ENCODE measurements around the gene CD209.

The CD209 gene

GRCh38 chr19:7744871-7745650, 2.3 kb downstream of the CD209 start:
- no peak overlapping the region for H3K4me3 ChIP-seq (replicated peaks; ENCODE audit: low read depth, low read length)
- no peak for DNase-seq (ENCODE audit: low read depth)
- TF ChIP-seq CTCF (IDR thresholded peaks at IDR 0.05; ENCODE audit: low read length, missing control alignments) = no peak

DNA sequence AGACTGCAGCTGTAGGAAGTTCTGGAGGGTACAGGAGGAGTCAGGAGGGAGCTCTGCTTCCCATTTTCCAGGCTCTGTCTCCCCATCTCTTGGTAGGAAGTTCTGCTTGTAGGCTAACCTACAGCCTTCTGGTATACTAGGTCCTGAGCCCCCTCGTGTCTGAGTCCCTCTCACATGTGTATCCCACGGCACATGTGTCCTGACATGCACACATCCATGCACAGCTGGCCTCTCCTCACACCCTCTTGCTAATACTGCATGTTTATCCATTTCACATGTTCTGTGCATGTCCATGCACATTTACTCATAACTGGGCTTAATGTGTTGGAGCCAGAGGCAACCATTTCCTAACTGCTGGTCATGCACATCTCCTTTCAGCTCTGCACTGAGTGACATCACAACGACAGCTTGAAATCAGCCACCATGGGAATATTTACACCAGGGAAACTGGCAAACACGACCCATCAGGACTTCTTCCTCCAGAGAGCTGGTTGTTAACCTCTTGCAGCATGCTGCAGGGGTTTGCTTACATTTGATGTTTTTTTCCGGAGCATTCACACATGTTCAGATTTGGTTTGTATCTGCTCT, 3.0 kb downstream of the CD209 start:
- no peak for DNase-seq (ENCODE audit: low read depth)
- H3K4me3 ChIP-seq (replicated peaks; ENCODE audit: low read depth, low read length) = no peak overlapping the region
- no peak for TF ChIP-seq CTCF (IDR thresholded peaks at IDR 0.05; ENCODE audit: low read length, missing control alignments)

- TF ChIP-seq CTCF (IDR thresholded peaks at IDR 0.05; ENCODE audit: low read length, missing control alignments) = no peak
- DNase-seq (ENCODE audit: low read depth) = no peak
- H3K4me3 ChIP-seq (replicated peaks; ENCODE audit: low read depth, low read length) = no peak overlapping the region
Measured at GRCh38 chr19:7743425-7743841, 3.9 kb downstream of the CD209 start.

GRCh38 chr19:7742991-7743390, 4.3 kb downstream of the CD209 start:
- no peak overlapping the region for H3K4me3 ChIP-seq (replicated peaks; ENCODE audit: low read depth, low read length)
- TF ChIP-seq CTCF (IDR thresholded peaks at IDR 0.05; ENCODE audit: low read length, missing control alignments) = no peak
- DNase-seq (ENCODE audit: low read depth) = no peak

- no peak for TF ChIP-seq CTCF (IDR thresholded peaks at IDR 0.05; ENCODE audit: low read length, missing control alignments)
- no peak for DNase-seq (ENCODE audit: low read depth)
- H3K4me3 ChIP-seq (replicated peaks; ENCODE audit: low read depth, low read length) = no peak overlapping the region
Measured at GRCh38 chr19:7742575-7742974, 4.8 kb downstream of the CD209 start.

- no peak for DNase-seq (ENCODE audit: low read depth)
- TF ChIP-seq CTCF (IDR thresholded peaks at IDR 0.05; ENCODE audit: low read length, missing control alignments) = no peak
- H3K4me3 ChIP-seq (replicated peaks; ENCODE audit: low read depth, low read length) = no peak overlapping the region
Measured at GRCh38 chr19:7740682-7741054, 6.7 kb downstream of the CD209 start.

Measured in fibroblast of pulmonary artery (primary cell).